H1 (cell line): ENCODE data around the gene DIP2C. TPM values are rescaled to one million over a fixed set of nuclear protein-coding genes. Genes with fewer than 3 reads are reported as not detected.

ENCODE experiments used
- CTCF ChIA-PET: fragments of 300-600 bp; sonication (Branson Sonifier 250); formaldehyde crosslinking; loops from one replicate; lab custom pipeline; 2021; ENCODE audit not compliant: partially characterized antibody; lab: Charles Lee
- POLR2A ChIA-PET: fragments of 300-600 bp; sonication (Branson Sonifier 250); formaldehyde crosslinking; loops from one replicate; lab custom pipeline; 2021; ENCODE audit warnings: inconsistent platforms; ENCODE audit not compliant: partially characterized antibody; lab: Charles Lee
- DNase-seq, 2 experiments: peaks; one replicate each; pipeline versions ENCODE4 v3.0.0 to v3.0.0-alpha.2; 2010 to 2022; ENCODE audit warnings: low spot score in 2 of 2, low read depth in 1 of 2, mixed read lengths in 1 of 2
- FAIRE-seq: peaks from 2 replicates; lab custom pipeline; 2011; peaks lifted over from hg19 to GRCh38; lab: Jason Lieb, UNC
- H2AFZ ChIP-seq: 2 replicates; pipeline ENCODE4 v1.8.1; 2012; ENCODE audit warnings: low read length, inconsistent platforms
- H2AK5ac ChIP-seq: 2 replicates; pipeline ENCODE4 v1.6.1; 2013; ENCODE audit warnings: low read depth, low read length
- H2BK120ac ChIP-seq: replicated peaks from 2 replicates; pipeline ENCODE3; 2013; ENCODE audit warnings: low read depth, low read length, inconsistent platforms
- H2BK12ac ChIP-seq: 2 replicates; pipeline ENCODE4 v1.6.1; 2013; ENCODE audit warnings: low read depth, low read length
- H2BK15ac ChIP-seq: 2 replicates; pipeline ENCODE4 v1.6.1; 2013; ENCODE audit warnings: low read length
- H2BK20ac ChIP-seq: 2 replicates; pipeline ENCODE4 v1.6.1; 2013; ENCODE audit warnings: low read length
- H2BK5ac ChIP-seq: 2 replicates; pipeline ENCODE4 v1.6.1; 2013; ENCODE audit warnings: low read depth, low read length
- H3K14ac ChIP-seq: 2 replicates; pipeline ENCODE4 v1.6.1; 2013; ENCODE audit warnings: inconsistent platforms; ENCODE audit not compliant: insufficient read length
- H3K18ac ChIP-seq: 2 replicates; pipeline ENCODE4 v1.6.1; 2013; ENCODE audit warnings: low read length; ENCODE audit errors: extremely low read depth
- H3K23ac ChIP-seq: 2 replicates; pipeline ENCODE4 v1.6.1; 2013; ENCODE audit warnings: inconsistent platforms; ENCODE audit not compliant: insufficient read length
- H3K23me2 ChIP-seq: 2 replicates; pipeline ENCODE4 v1.6.1; 2013; ENCODE audit warnings: low read depth, low read length
- H3K27ac ChIP-seq: 2 replicates; pipeline ENCODE4 v1.6.1; 2011; ENCODE audit warnings: low read depth, low read length, inconsistent platforms
- H3K27me3 ChIP-seq, 4 experiments: replicated peaks in 1 of 4; 1 replicate in 1 of 4; 2 replicates in 3 of 4; pipeline versions ENCODE4 v1.6.1 to v1.8.1; 2011 to 2013; ENCODE audit warnings: low read length in 3 of 4, mild to moderate bottlenecking in 3 of 4, inconsistent platforms in 2 of 4, mixed read lengths in 2 of 4, moderate library complexity in 1 of 4; ENCODE audit not compliant: control insufficient read depth in 3 of 4, insufficient read depth in 3 of 4; ENCODE audit errors: extremely low read depth in 1 of 4
- H3K36me3 ChIP-seq, 4 experiments: 2 replicates each; pipeline versions ENCODE4 v1.6.1 to v1.8.1; 2011 to 2013; ENCODE audit warnings: mild to moderate bottlenecking in 4 of 4, low read length in 3 of 4, moderate library complexity in 2 of 4, control low read depth in 1 of 4, inconsistent platforms in 1 of 4; ENCODE audit not compliant: insufficient read depth in 4 of 4, control insufficient read depth in 2 of 4
- H3K4ac ChIP-seq: replicated peaks from 2 replicates; pipeline ENCODE3; 2013; ENCODE audit warnings: low read length, low read depth, mixed read lengths, inconsistent platforms; ENCODE audit not compliant: insufficient read length
- H3K4me1 ChIP-seq, 4 experiments: replicated peaks in 1 of 4; 1 replicate in 1 of 4; 2 replicates in 3 of 4; pipeline versions ENCODE4 v1.6.1 to v1.8.1; 2011 to 2013; ENCODE audit warnings: low read length in 3 of 4, inconsistent platforms in 2 of 4, mixed read lengths in 1 of 4; ENCODE audit not compliant: insufficient read depth in 4 of 4, control insufficient read depth in 3 of 4
- H3K4me2 ChIP-seq, 2 experiments: 2 replicates each; pipeline versions ENCODE4 v1.6.1 to v1.8.1; 2011 to 2013; ENCODE audit warnings: low read depth in 2 of 2, low read length in 2 of 2, control low read depth in 1 of 2, inconsistent platforms in 1 of 2, mild to moderate bottlenecking in 1 of 2; ENCODE audit not compliant: insufficient read depth in 1 of 2
- H3K4me3 ChIP-seq, 4 experiments: fragments of 200-600, 300-600 bp in 1 of 4; sonication (generic), shearing (Covaris generic), sonication (Bioruptor Twin) in 1 of 4; 2 replicates each; pipeline versions ENCODE4 v1.5.1 to v1.8.1; 2011 to 2016; ENCODE audit warnings: low read length in 4 of 4, low read depth in 3 of 4, control low read depth in 2 of 4, inconsistent platforms in 2 of 4, mild to moderate bottlenecking in 2 of 4, mixed read lengths in 1 of 4, moderate library complexity in 1 of 4; ENCODE audit not compliant: insufficient read depth in 2 of 4; ENCODE audit errors: extremely low read depth in 1 of 4
- H3K56ac ChIP-seq: replicated peaks from 2 replicates; pipeline ENCODE3; 2013; ENCODE audit warnings: low read depth, mild to moderate bottlenecking, mixed read lengths, low read length, inconsistent platforms; ENCODE audit not compliant: insufficient read length
- H3K79me1 ChIP-seq: 2 replicates; pipeline ENCODE4 v1.6.1; 2013; ENCODE audit warnings: low read depth, low read length, control low read depth
- H3K79me2 ChIP-seq, 2 experiments: 2 replicates each; pipeline versions ENCODE4 v1.6.1 to v1.8.1; 2012 to 2013; ENCODE audit warnings: low read length in 2 of 2, mild to moderate bottlenecking in 2 of 2, inconsistent platforms in 1 of 2; ENCODE audit not compliant: insufficient read depth in 2 of 2, control insufficient read depth in 1 of 2
- H3K9ac ChIP-seq, 4 experiments: replicated peaks in 1 of 4; 1 replicate in 1 of 4; 2 replicates in 3 of 4; pipeline versions ENCODE4 v1.6.1 to v1.8.1; 2011 to 2013; ENCODE audit warnings: low read depth in 3 of 4, low read length in 3 of 4, control low read depth in 2 of 4, mild to moderate bottlenecking in 2 of 4, moderate library complexity in 2 of 4, inconsistent platforms in 1 of 4; ENCODE audit errors: extremely low read depth in 1 of 4
- H3K9me3 ChIP-seq, 2 experiments: 2 replicates each; pipeline versions ENCODE4 v1.6.1 to v1.8.1; 2012 to 2013; ENCODE audit warnings: mild to moderate bottlenecking in 2 of 2, moderate library complexity in 2 of 2, control low read depth in 1 of 2, inconsistent platforms in 1 of 2, low read depth in 1 of 2, low read length in 1 of 2, mixed read lengths in 1 of 2; ENCODE audit not compliant: insufficient read depth in 2 of 2
- H4K20me1 ChIP-seq, 2 experiments: replicated peaks in 1 of 2; 2 replicates each; pipeline versions ENCODE3 to v1.8.1; 2011 to 2013; ENCODE audit warnings: inconsistent platforms in 2 of 2, low read length in 2 of 2, mild to moderate bottlenecking in 1 of 2; ENCODE audit not compliant: insufficient read depth in 2 of 2, control insufficient read depth in 1 of 2
- H4K5ac ChIP-seq: 2 replicates; pipeline ENCODE4 v1.6.1; 2013; ENCODE audit warnings: low read length, low read depth, mixed read lengths, inconsistent platforms; ENCODE audit not compliant: insufficient read length
- H4K8ac ChIP-seq: 2 replicates; pipeline ENCODE4 v1.8.0; 2013; ENCODE audit warnings: mild to moderate bottlenecking, moderate library complexity, low read length, inconsistent platforms; ENCODE audit not compliant: insufficient read depth; ENCODE audit errors: extremely low read depth
- H4K91ac ChIP-seq: replicated peaks from 2 replicates; pipeline ENCODE3; 2013; ENCODE audit warnings: low read length, mixed read lengths, inconsistent platforms; ENCODE audit not compliant: insufficient read length
- BCL11A ChIP-seq, 2 experiments: IDR thresholded peaks; one replicate each; pipeline ENCODE4 v1.6.1; 2011; ENCODE audit warnings: low read depth in 2 of 2, low read length in 2 of 2, mild to moderate bottlenecking in 2 of 2
- JUND ChIP-seq: IDR thresholded peaks from 2 replicates; pipeline ENCODE4 v1.6.1; 2011; ENCODE audit warnings: mild to moderate bottlenecking, improper control_type of control experiment, low read length
- MAFK ChIP-seq: IDR thresholded peaks from 2 replicates; pipeline ENCODE4 v1.6.1; 2012; ENCODE audit warnings: low read depth, mild to moderate bottlenecking, improper control_type of control experiment, low read length
- MAX ChIP-seq: IDR thresholded peaks from 2 replicates; pipeline ENCODE4 v1.6.1; 2012; ENCODE audit warnings: inconsistent platforms
- RFX5 ChIP-seq: IDR thresholded peaks from 2 replicates; pipeline ENCODE4 v1.6.1; 2011; ENCODE audit warnings: low read depth, low read length, improper control_type of control experiment, borderline replicate concordance
- TCF12 ChIP-seq: IDR thresholded peaks from 2 replicates; pipeline ENCODE4 v1.6.1; 2011; ENCODE audit warnings: low read depth, mild to moderate bottlenecking, low read length
- YY1 ChIP-seq: IDR thresholded peaks from 2 replicates; pipeline ENCODE4 v1.6.1; 2011; ENCODE audit warnings: low read depth, mild to moderate bottlenecking, low read length
- WGBS, 2 experiments: shearing (Covaris generic) in 1 of 2; methylation state at CpG; one replicate each; pipeline versions ENCODE4 v1.1.6 to v1.1.7; 2013 to 2015; ENCODE audit warnings: low lambda C conversion rate in 2 of 2, mixed read lengths in 2 of 2, inconsistent platforms in 1 of 2, low coverage in 1 of 2, missing lambda C conversion rate in 1 of 2; ENCODE audit not compliant: insufficient replicate concordance in 2 of 2, insufficient coverage in 1 of 2, insufficient read length in 1 of 2; ENCODE audit errors: extremely low coverage in 1 of 2, missing lambda C conversion rate in 1 of 2; 5-methylcytosine and 5-hydroxymethylcytosine counted together
- polyA plus RNA-seq, 7 experiments: library from polyadenylated mRNA; depleted of rRNA in 3 of 7; stranded (reverse) in 5 of 7; unstranded in 2 of 7; fragments of >200 nt in 5 of 7; fragments of 200-250 nt in 2 of 7; gene quantifications; 1 replicate in 5 of 7; 2 replicates in 1 of 7; 4 replicates in 1 of 7; pipeline versions ENCODE4 v1.2.1 to v1.2.3, GENCODE V29; 2011 to 2013; ENCODE audit warnings: missing spikeins in 2 of 7, mixed read lengths in 2 of 7
- total RNA-seq: library from RNA; stranded (reverse); fragmentation: NEBNext Ultra II Directional; extraction: Animal tissue kit (Norgen Biotek cat#: 25700); gene quantifications from 2 replicates; pipeline ENCODE4 v1.2.1, GENCODE V29; 2021
- TF ChIP-seq, protein P1 (sequence below): IDR thresholded peaks from 2 replicates; pipeline ENCODE4 v1.6.1; 2012; ENCODE audit warnings: low read length, inconsistent platforms

The DIP2C gene
- total and polyA plus RNA-seq, 2 of the 8 experiments (the other 6 are each of a cell fraction or from before 2014, with no cell fraction given) = 3.8 to 9.3 TPM

GRCh38 chr10:370449-370825 lies 319.0 kb downstream of the DIP2C start:
- no peaks in the 10 kb centered on the region for H3K79me2 ChIP-seq
- no peaks in the 10 kb centered on the region for H3K79me1 ChIP-seq
- no peak overlapping the region for H3K4me2 ChIP-seq
- H2AFZ ChIP-seq = no peak overlapping the region
- H3K27me3 ChIP-seq = no peaks in the 10 kb centered on the region
- H2BK5ac ChIP-seq = no peak overlapping the region
- H2BK12ac ChIP-seq = no peak overlapping the region
- H2BK15ac ChIP-seq = no peak overlapping the region
- no peak for DNase-seq
- H3K9ac ChIP-seq = no peak overlapping the region
- WGBS, 2 experiments = 93% methylated on average over 6 of the region's 6 CpGs; no CpG with 5 or more reads in 1 of the 2 experiments
- H3K36me3 ChIP-seq = no peaks in the 10 kb centered on the region; a peak in 2 of 8 replicates
- H4K8ac ChIP-seq = no peak overlapping the region
- no peaks in the 10 kb centered on the region for H4K20me1 ChIP-seq
- no peak overlapping the region for H3K27ac ChIP-seq
- TF ChIP-seq MAX (no peak), JUND (no peak), RFX5 (no peak), TCF12 (no peak), BCL11A (IDR thresholded peaks at IDR 0.05; ENCODE audit: low read depth in 2 of 2, low read length in 2 of 2) (no peak), YY1 (no peak), MAFK (no peak)
- TF ChIP-seq, protein P1, sequence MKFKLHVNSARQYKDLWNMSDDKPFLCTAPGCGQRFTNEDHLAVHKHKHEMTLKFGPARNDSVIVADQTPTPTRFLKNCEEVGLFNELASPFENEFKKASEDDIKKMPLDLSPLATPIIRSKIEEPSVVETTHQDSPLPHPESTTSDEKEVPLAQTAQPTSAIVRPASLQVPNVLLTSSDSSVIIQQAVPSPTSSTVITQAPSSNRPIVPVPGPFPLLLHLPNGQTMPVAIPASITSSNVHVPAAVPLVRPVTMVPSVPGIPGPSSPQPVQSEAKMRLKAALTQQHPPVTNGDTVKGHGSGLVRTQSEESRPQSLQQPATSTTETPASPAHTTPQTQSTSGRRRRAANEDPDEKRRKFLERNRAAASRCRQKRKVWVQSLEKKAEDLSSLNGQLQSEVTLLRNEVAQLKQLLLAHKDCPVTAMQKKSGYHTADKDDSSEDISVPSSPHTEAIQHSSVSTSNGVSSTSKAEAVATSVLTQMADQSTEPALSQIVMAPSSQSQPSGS = no peak
- TF ChIP-seq, all 59 proteins: peak for 0
- H3K14ac ChIP-seq = no peak overlapping the region
- H3K56ac ChIP-seq = no peak overlapping the region
- no peak overlapping the region for H3K4me3 ChIP-seq
- H3K23me2 ChIP-seq = peaks cover 2% of the 10 kb centered on the region
- ChIA-PET CTCF (interaction anchor here (1.0 kb wide), 1 partner anchor 439 kb away, joined by 3 read pairs; no protein-coding TSS in a partner anchor), POLR2A (no interaction called here)
- H3K4me1 ChIP-seq = peaks cover 0 to 5% (median 1%) of the 10 kb centered on the region in 4 experiments; a peak in 3 of 7 replicates
- H4K5ac ChIP-seq = no peak overlapping the region
- no peak overlapping the region for H2BK20ac ChIP-seq
- H2AK5ac ChIP-seq = no peak overlapping the region
- H3K18ac ChIP-seq = no peak overlapping the region
- no peaks in the 10 kb centered on the region for H3K9me3 ChIP-seq
- H4K91ac ChIP-seq = no peak overlapping the region
- FAIRE-seq = no peak
- no peak overlapping the region for H3K23ac ChIP-seq
- H2BK120ac ChIP-seq = no peak overlapping the region
- H3K4ac ChIP-seq = no peak overlapping the region
